Measurements from ENCODE around the gene AP2B1. TPM values are rescaled to one million over a fixed set of nuclear protein-coding genes. Genes with fewer than 3 reads are reported as not detected.

The AP2B1 gene
- total and polyA plus RNA-seq, 11 donors = 25.0 to 166 (median 122) TPM

- H3K27me3 ChIP-seq = no peaks in the 10 kb centered on the region
- H3K4me3 ChIP-seq = no peak overlapping the region
- intact Hi-C loops (cut with DNase I) = loop anchor here in 1 of 10 donors (10.0 kb wide), 2 partner anchors 57 to 227 kb away; no protein-coding TSS in a partner anchor
- ATAC-seq (no peak), DNase-seq (no peak)
- peaks cover 0 to 23% (median 0%) of the 10 kb centered on the region in 12 donors for H3K4me1 ChIP-seq
- peaks cover 0 to 89% (median 87%) of the 10 kb centered on the region in 9 donors for H3K36me3 ChIP-seq
- WGBS, 4 donors = 73 to 76% (median 74%) methylated on average over 5 of the region's 5 CpGs
- H3K27ac ChIP-seq = no peak overlapping the region
- no peaks in the 10 kb centered on the region for H3K9me3 ChIP-seq
- TF ChIP-seq, protein P1, sequence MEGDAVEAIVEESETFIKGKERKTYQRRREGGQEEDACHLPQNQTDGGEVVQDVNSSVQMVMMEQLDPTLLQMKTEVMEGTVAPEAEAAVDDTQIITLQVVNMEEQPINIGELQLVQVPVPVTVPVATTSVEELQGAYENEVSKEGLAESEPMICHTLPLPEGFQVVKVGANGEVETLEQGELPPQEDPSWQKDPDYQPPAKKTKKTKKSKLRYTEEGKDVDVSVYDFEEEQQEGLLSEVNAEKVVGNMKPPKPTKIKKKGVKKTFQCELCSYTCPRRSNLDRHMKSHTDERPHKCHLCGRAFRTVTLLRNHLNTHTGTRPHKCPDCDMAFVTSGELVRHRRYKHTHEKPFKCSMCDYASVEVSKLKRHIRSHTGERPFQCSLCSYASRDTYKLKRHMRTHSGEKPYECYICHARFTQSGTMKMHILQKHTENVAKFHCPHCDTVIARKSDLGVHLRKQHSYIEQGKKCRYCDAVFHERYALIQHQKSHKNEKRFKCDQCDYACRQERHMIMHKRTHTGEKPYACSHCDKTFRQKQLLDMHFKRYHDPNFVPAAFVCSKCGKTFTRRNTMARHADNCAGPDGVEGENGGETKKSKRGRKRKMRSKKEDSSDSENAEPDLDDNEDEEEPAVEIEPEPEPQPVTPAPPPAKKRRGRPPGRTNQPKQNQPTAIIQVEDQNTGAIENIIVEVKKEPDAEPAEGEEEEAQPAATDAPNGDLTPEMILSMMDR (IDR thresholded peaks at IDR 0.05) = no peak
- TF ChIP-seq POLR2A (IDR thresholded peaks at IDR 0.05) = no peak
Measured at GRCh38 chr17:35597604-35598003, 10.5 kb downstream of the AP2B1 start.

DNA sequence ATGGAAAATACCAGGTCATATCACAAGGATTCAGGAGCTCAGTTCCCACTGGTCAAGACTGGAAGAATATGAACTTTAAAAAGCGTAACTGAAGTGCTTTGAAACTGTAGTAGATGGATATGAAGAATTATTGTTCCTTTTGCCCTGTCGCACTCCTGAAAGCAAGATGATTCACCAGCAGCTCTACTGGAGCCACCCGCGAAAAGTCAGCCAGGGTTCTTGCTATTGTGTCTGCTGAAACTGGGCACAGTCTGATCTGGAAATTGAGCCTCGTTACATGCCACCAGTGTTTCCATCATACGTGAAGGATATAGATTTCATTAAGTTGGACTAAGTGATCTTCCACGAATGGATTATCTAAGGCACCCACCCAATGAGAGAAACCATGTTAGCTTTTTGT, 16.6 kb downstream of the AP2B1 start:
- WGBS, 4 donors = 86 to 92% (median 89%) methylated on average over 7 of the region's 7 CpGs
- Histone ChIP-seq H3K27me3 (no peaks in the 10 kb centered on the region), H3K9me3 (no peaks in the 10 kb centered on the region), H3K4me1 (peaks cover 0 to 9% (median 0%) of the 10 kb centered on the region in 12 donors), H3K27ac (no peak overlapping the region), H3K36me3 (peaks cover 0 to 100% (median 99%) of the 10 kb centered on the region in 9 donors), H3K4me3 (no peak overlapping the region)
- ATAC-seq (no peak), DNase-seq (no peak)
- intact Hi-C loops (cut with DNase I) = no loop called here
- TF ChIP-seq, protein P1 (IDR thresholded peaks at IDR 0.05) = no peak
- no peak for TF ChIP-seq POLR2A (IDR thresholded peaks at IDR 0.05)

- Histone ChIP-seq H3K27me3 (no peaks in the 10 kb centered on the region), H3K4me1 (peaks cover 0 to 5% (median 0%) of the 10 kb centered on the region in 12 donors), H3K9me3 (no peaks in the 10 kb centered on the region), H3K36me3 (peaks cover 0 to 100% (median 99%) of the 10 kb centered on the region in 9 donors), H3K27ac (no peak overlapping the region), H3K4me3 (no peak overlapping the region)
- 87 to 94% (median 92%) methylated on average over 2 of the region's 2 CpGs for WGBS, 4 donors
- TF ChIP-seq, protein P1 (IDR thresholded peaks at IDR 0.05) = no peak
- TF ChIP-seq POLR2A (IDR thresholded peaks at IDR 0.05) = no peak
- DNase-seq = no peak
- intact Hi-C loops (cut with DNase I) = no loop called here
- no peak for ATAC-seq
Measured at GRCh38 chr17:35605678-35606077, 18.6 kb downstream of the AP2B1 start.

- Histone ChIP-seq H3K9me3 (no peaks in the 10 kb centered on the region), H3K4me1 (peaks cover 0 to 5% (median 0%) of the 10 kb centered on the region in 12 donors), H3K4me3 (no peak overlapping the region), H3K27ac (no peak overlapping the region), H3K27me3 (no peaks in the 10 kb centered on the region), H3K36me3 (peaks cover 0 to 100% (median 99%) of the 10 kb centered on the region in 9 donors)
- 48 to 72% (median 63%) methylated on average over 3 of the region's 3 CpGs for WGBS, 4 donors
- no peak for ATAC-seq
- DNase-seq = no peak
- intact Hi-C loops (cut with DNase I) = no loop called here
- TF ChIP-seq, protein P1 (IDR thresholded peaks at IDR 0.05) = no peak
- TF ChIP-seq POLR2A (IDR thresholded peaks at IDR 0.05) = no peak
Measured at GRCh38 chr17:35607239-35607847, 20.2 kb downstream of the AP2B1 start.

All from heart left ventricle (tissue), 16 donors.